Astrocyte of the cerebellum (primary cell): ENCODE measurements around the gene FBXW8.

Experiments used
- DNase-seq: peaks from one replicate; pipeline ENCODE4 v3.0.0-alpha.2; 2011; ENCODE audit warnings: low read depth
- H3K4me3 ChIP-seq: 2 replicates; pipeline ENCODE4 v1.5.1; 2011; ENCODE audit warnings: mild to moderate bottlenecking, low read depth, low read length, moderate library complexity
- CTCF ChIP-seq: IDR thresholded peaks from 2 replicates; pipeline ENCODE4 v1.5.1; 2012; ENCODE audit warnings: low read length, low read depth, moderate library complexity, mild to moderate bottlenecking; ENCODE audit errors: missing control alignments
- in situ Hi-C: cut with HindIII; loops from 2 replicates; pipeline ENCODE4 v1.10.0; 2017; ENCODE audit warnings: low sequenced_read_pairs

The FBXW8 gene

GRCh38 chr12:116927244-116927940 is 16.6 kb downstream of the FBXW8 start:
- no peak overlapping the region for H3K4me3 ChIP-seq
- in situ Hi-C loops: no loop called here
- no peak for DNase-seq
- TF ChIP-seq CTCF: no peak

GRCh38 chr12:116928504-116928903 is 17.8 kb downstream of the FBXW8 start:
- no peak for TF ChIP-seq CTCF
- no peak overlapping the region for H3K4me3 ChIP-seq
- in situ Hi-C loops: no loop called here
- DNase-seq: no peak

- in situ Hi-C loops: no loop called here
- H3K4me3 ChIP-seq: no peak overlapping the region
- DNase-seq: no peak
- no peak for TF ChIP-seq CTCF
Measured at GRCh38 chr12:116929885-116930284, 19.1 kb downstream of the FBXW8 start.

GRCh38 chr12:116931665-116932064 is 20.9 kb downstream of the FBXW8 start:
- no peak for TF ChIP-seq CTCF
- in situ Hi-C loops: no loop called here
- no peak for DNase-seq
- no peak overlapping the region for H3K4me3 ChIP-seq

GRCh38 chr12:116933091-116933490 is 22.3 kb downstream of the FBXW8 start:
- in situ Hi-C loops: no loop called here
- DNase-seq: no peak

GRCh38 chr12:116933512-116934246 is 22.9 kb downstream of the FBXW8 start:
- no peak for TF ChIP-seq CTCF
- in situ Hi-C loops: no loop called here
- H3K4me3 ChIP-seq: no peak overlapping the region
- no peak for DNase-seq

More at GRCh38 chr12:116933091-116933490, 22.3 kb downstream of the FBXW8 start:
- TF ChIP-seq CTCF: no peak
- no peak overlapping the region for H3K4me3 ChIP-seq
